Fibroblast of the conjunctiva (primary cell): Measurements from ENCODE around the gene ORAI2.
"Not testable (repeated sequence)": the region's sequence is repeated elsewhere in the genome, so short reads cannot be mapped to it uniquely, and the experiment has no call there.

Source experiments
- DNase-seq: peaks from one replicate; pipeline ENCODE4 v3.0.0-alpha.2; 2010; ENCODE audit warnings: low read depth

The ORAI2 gene

DNA sequence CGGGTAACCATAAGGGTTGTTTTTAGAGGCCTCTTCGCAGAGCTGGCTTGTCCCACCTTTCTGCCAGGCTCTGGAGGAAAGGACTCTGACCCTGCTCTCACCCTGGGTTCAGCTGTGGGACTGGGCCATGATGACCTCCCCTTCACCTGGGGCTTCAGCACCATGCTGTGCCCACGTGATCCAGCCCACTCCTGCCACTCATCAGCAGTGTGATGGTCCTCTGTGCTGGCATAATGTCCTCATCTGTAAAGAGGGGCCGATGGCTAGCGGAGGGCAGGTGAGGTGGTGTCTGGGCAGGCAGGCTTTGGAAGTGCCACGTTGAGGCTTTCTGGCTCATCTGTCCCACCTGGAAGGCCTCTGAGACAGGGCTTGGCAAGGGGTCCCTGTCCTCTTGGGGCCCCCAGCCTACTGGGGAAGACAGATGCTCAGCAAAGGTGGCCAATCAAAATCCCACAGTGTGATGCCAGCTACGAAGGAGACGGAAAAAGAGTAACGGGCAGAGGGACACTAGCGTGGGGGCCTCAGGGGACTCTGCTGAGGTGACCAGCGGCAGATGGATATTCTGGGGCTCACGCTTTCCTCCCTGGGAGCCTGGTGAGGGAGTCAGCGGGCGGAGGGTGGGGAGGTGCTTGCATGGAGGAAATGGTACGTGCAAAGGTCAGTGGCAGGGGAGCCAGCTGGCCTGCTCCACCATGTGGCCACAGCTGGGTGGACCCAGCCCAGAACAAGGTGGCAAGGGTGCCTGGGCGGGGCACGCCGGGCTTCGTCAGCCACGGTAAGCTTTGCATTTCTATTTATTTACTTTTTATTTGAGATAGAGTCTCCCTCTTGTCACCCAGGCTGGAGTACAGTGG, 36.8 kb downstream of the ORAI2 start:
- no peak for DNase-seq

GRCh38 chr7:102471791-102472125, 38.4 kb downstream of the ORAI2 start:
- DNase-seq: no peak

DNA sequence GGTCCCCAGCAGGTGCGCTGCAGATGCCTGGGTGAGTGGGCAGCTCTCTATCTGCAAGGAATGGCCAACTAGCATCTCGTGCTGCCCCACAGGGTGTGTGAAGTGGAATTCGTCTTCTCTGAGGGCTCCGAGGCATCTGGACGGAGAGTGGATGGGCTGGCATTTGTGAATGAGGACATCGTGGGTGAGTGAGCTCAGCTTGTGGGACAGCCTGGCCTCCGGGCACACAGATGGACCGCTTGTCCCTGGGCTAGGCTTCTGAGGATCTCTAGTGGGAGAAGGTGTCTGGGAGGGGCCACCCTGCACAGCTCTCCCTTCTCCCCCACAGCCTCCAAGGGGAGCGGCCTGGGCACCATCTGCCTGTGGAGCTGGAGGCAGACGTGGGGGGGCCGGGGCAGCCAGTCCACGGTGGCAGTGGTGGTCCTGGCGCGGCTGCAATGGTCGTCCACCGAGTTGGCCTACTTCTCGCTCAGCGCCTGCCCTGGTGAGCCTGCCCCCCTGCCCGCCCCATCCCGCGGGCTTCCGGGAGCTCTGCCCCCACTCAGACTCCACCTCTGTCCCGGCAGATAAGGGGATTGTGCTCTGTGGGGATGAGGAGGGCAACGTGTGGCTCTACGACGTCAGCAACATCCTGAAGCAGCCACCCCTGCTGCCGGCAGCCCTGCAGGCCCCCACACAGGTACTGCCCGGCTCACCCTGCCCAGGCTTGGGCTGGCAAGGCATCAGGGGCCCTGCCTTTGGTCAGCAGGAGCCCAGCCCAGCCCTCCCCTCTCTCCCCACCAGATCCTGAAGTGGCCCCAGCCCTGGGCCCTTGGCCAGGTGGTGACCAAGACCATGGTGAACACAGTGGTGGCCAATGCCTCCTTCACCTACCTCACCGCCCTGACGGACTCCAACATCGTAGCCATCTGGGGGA, 39.0 kb downstream of the ORAI2 start:
- no peak for DNase-seq

DNA sequence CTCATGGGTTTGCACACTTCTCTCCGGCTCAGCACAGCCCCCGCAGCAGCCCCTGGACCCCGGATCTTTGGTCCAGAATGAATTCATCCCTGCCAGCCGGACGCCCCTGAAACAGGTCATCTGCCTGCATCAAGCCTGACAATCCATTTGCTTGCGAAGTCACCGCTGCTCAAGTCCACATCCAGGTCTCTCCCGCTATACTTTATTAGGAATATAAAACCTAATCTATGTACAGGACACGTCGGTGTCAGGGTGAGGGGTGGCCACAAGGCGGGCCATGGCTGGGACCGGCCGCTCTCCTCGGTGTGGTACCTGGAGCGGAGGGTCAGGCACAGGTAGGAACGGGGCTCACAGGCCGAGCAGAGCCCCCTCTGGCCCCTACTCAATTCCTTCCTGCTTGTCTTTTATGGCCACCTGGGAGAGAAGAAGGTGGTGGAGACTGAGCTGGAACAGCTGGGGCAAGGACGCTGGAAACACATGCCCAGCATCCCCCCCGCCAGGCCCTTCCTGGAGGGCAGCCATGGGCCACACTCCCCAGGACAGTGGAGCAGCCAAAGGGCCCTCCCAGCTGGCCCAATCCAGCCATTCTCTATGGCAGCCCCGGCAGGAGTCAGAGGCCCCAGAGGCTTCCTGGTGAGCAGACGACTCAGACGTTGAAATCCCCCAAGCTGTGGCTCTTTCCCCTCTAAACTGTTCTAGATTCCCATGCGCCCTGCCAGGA, 40.1 kb downstream of the ORAI2 start:
- DNase-seq: no peak

- not testable (repeated sequence) for DNase-seq
These were observed 40.7 kb downstream of the ORAI2 start for GRCh38 chr7:102474116-102474515.

GRCh38 chr7:102474736-102475435, 41.5 kb downstream of the ORAI2 start:
- not testable (repeated sequence) for DNase-seq

GRCh38 chr7:102478314-102479208, 45.2 kb downstream of the ORAI2 start, which contains the start of gene POLR2J:
TSS of gene POLR2J (minus strand) at chr7:102478922. CDS start at chr7:102478860, 62 bp downstream.
- peak; percentile 83 for DNase-seq

DNA sequence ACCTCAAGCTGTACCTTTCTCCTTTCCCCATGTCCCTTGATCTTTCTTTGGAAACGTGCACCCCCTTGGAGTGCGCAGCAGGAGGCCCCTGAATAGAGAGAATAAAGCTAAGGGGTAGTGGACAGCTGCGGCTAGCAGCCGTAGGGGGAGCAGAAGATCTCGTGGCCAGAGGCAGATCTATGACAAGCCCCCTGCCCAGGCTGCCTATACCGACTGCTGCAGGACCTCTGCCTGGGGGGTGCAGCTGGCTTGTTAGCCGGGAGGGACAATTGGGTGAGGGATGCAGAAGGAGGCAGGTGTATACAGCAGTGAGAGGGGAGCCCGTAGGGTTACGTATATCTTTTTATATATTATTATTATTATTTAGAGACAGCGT, 45.8 kb downstream of the ORAI2 start:
- DNase-seq: not testable (repeated sequence)

GRCh38 chr7:102479982-102480637, 46.7 kb downstream of the ORAI2 start:
- DNase-seq: not testable (repeated sequence)

GRCh38 chr7:102481962-102482361, 48.6 kb downstream of the ORAI2 start:
- not testable (repeated sequence) for DNase-seq

DNA sequence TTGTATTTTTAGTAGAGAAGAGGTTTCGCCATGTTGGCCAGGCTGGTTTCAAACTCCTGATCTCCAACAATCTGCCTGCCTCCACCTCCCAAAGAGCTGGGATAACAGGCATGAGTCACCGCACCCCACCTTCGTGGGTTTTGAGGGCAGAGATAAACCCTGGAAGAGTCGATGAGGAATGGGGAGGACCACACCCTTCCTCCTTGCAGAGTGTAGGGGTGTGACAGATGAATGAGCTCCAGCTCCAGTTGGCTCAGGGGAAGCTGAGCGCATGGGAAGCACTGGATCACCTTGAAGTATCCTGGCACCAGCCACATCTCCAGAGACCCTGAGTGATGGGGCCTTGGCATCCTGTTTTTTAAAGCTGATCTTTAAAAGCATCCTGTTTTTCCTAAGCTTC, 50.9 kb downstream of the ORAI2 start:
- not testable (repeated sequence) for DNase-seq

DNA sequence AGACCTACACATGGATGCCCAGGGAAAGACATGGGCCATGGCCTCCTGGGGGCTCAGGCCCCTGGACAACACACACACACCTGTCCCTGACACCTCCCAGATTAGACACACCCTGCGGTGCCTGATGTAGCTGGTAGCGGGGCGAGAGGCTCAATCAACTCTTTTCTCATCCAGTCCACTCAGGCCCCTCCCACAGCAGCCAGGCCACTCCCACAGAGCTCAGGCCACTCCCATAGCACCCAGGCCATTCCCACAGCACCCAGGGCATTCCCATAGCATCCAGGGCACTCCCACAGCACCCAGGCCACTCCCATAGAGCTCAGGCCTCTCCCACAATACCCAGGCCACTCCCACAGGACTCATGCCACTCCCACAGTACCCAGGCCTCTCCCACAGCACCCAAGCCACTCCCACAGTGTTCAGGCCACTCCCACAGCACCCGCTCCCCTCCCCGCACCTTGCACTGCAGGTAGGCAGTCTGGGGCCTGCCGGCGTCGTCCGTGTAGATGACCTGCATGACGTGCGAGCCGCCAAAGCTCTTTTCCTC, 57.2 kb downstream of the ORAI2 start:
- DNase-seq: not testable (repeated sequence)

- not testable (repeated sequence) for DNase-seq
These were observed 60.0 kb downstream of the ORAI2 start for GRCh38 chr7:102493220-102493935.

DNA sequence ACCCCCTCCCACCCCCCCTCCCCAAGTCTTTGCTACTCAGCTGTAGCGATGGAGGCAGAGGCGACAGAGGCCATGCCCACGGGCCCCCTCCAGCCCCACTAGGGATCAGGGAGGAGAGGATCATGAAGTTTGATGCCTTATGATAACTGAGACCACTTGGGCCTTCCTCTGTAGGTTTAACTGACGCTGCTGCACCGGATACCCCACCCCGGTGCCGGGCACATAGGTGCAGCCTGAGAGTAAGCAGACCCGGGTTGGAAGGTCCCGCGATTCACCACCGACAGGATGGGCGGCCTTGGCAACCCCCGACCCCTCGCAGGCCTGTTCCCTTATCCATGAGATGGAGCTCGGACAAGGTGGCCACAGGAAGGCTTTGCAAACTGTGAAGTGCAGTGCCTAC, 60.7 kb downstream of the ORAI2 start:
- DNase-seq: not testable (repeated sequence)

- not testable (repeated sequence) for DNase-seq
These were observed 61.2 kb downstream of the ORAI2 start for GRCh38 chr7:102494473-102495149.

DNA sequence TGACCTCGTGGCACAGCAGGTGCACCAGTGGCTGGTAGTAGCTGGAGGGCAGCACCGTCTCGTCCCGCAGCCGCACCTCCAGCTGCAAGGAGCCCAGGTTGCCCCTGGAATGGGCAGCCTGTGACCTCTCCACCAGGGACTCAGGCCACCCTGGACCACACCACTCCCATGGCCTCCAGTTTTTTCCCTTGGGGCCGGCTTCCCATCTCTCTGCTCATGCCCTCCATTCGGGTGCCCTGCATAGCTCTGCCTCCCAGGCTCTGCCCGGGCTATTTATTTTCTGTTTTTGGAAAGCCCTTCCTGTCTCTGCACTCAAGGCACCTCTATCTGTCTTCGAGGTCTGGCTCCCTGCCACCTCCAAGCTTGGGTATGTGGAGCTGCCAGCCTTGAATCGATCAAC, 63.5 kb downstream of the ORAI2 start:
- not testable (repeated sequence) for DNase-seq

- not testable (repeated sequence) for DNase-seq
These were observed 63.9 kb downstream of the ORAI2 start for GRCh38 chr7:102497308-102497707.

DNA sequence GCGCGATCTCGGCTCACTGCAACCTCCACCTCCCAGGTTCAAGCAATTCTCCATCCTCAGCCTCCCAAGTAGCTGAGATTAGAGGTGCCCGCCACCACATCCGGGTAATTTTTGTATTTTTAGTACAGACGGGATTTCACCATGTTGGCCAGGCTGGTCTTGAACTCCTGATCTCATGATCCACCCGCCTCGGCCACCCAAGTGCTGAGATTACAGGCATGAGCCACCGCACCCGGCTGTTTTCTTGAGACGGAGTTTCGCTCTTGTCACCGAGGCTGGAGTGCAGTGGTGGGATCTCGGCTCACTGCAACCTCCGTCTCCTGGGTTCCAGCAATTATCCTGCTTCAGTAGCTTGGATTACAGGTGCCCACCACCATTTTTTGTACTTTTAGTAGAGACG, 64.9 kb downstream of the ORAI2 start:
- not testable (repeated sequence) for DNase-seq
